Gastroesophageal sphincter (tissue), 3 donors: ENCODE measurements around the gene EIPR1.

Source experiments
- EP300 ChIP-seq: sonication (generic); formaldehyde crosslinking; IDR thresholded peaks from one replicate; pipeline ENCODE4 v1.6.1; 2017; ENCODE audit warnings: antibody characterized with exemption, mild to moderate bottlenecking
- POLR2A ChIP-seq, 2 donors: fragments of 450-650 bp; IDR thresholded peaks; one replicate each; pipeline ENCODE4 v1.6.1; 2017; ENCODE audit warnings: antibody characterized with exemption in 2 of 2, mild to moderate bottlenecking in 2 of 2, moderate library complexity in 1 of 2
- POLR2AphosphoS5 ChIP-seq: sonication (generic); formaldehyde crosslinking; IDR thresholded peaks from one replicate; pipeline ENCODE4 v1.6.1; 2017; ENCODE audit warnings: antibody characterized with exemption
- TF ChIP-seq, protein P1 (sequence below), 4 experiments: fragments of 200-600 bp in 2 of 4; fragments of 450-650 bp in 2 of 4; sonication (generic) in 1 of 4; IDR thresholded peaks; one replicate each; pipeline ENCODE4 v1.5.1; 2017 to 2019; ENCODE audit warnings: antibody characterized with exemption in 4 of 4, mild to moderate bottlenecking in 2 of 4, moderate library complexity in 2 of 4

DNA sequence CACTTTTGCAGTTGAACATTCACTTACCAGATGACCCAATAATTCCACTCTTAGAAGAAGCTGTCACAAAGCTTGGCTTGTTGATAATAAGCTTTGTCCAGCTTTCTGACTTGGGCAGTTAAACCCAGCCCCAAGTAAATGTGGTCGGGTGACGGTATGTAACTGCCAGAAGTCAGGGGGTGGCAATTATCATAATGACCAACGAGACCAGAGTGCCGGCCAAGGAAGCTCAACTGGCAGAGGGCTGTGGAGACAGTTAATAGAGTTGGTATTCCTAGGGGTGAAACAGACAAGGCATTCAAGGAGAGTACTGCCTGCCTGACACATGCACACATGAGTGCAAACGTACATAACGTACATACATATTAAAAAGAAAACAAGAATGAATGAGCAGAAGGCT, 116.7 kb downstream of the EIPR1 start:
- TF ChIP-seq, protein P1, sequence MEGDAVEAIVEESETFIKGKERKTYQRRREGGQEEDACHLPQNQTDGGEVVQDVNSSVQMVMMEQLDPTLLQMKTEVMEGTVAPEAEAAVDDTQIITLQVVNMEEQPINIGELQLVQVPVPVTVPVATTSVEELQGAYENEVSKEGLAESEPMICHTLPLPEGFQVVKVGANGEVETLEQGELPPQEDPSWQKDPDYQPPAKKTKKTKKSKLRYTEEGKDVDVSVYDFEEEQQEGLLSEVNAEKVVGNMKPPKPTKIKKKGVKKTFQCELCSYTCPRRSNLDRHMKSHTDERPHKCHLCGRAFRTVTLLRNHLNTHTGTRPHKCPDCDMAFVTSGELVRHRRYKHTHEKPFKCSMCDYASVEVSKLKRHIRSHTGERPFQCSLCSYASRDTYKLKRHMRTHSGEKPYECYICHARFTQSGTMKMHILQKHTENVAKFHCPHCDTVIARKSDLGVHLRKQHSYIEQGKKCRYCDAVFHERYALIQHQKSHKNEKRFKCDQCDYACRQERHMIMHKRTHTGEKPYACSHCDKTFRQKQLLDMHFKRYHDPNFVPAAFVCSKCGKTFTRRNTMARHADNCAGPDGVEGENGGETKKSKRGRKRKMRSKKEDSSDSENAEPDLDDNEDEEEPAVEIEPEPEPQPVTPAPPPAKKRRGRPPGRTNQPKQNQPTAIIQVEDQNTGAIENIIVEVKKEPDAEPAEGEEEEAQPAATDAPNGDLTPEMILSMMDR (IDR thresholded peaks at IDR 0.05): no peak
- TF ChIP-seq EP300 (no peak), POLR2A (IDR thresholded peaks at IDR 0.05) (no peak), POLR2AphosphoS5 (no peak)
